HG03097 (cell line): Measurements from ENCODE around the gene ZNF365.
"Not testable (repeated sequence)": the region's sequence is repeated elsewhere in the genome, so short reads cannot be mapped to it uniquely, and the experiment has no call there.

Source experiments
- ATAC-seq: cut with Tn5 transposase; IDR thresholded peaks from one replicate; pipeline ENCODE4 v1.9.1; 2021; ENCODE audit not compliant: unreplicated experiment, low FRiP score

The ZNF365 gene

GRCh38 chr10:62377026-62377415 is 2.9 kb downstream of the ZNF365 start:
- ATAC-seq: no peak

- ATAC-seq: no peak
These were observed 3.8 kb downstream of the ZNF365 start for GRCh38 chr10:62377966-62378365.

- not testable (repeated sequence) for ATAC-seq
These were observed 4.7 kb downstream of the ZNF365 start for GRCh38 chr10:62378877-62379276.

- no peak for ATAC-seq
These were observed 5.2 kb downstream of the ZNF365 start for GRCh38 chr10:62379394-62379793.

- no peak for ATAC-seq
These were observed 5.8 kb downstream of the ZNF365 start for GRCh38 chr10:62380016-62380415.

GRCh38 chr10:62381385-62382102 is 7.4 kb downstream of the ZNF365 start:
- ATAC-seq: no peak

- ATAC-seq: no peak
These were observed 8.7 kb downstream of the ZNF365 start for GRCh38 chr10:62382831-62383230.

- no peak for ATAC-seq
These were observed 9.9 kb downstream of the ZNF365 start for GRCh38 chr10:62384057-62384446.

- ATAC-seq: no peak
These were observed 10.4 kb downstream of the ZNF365 start for GRCh38 chr10:62384447-62385081.

- ATAC-seq: no peak
These were observed 12.5 kb downstream of the ZNF365 start for GRCh38 chr10:62386356-62387320.

GRCh38 chr10:62388328-62388727 is 14.2 kb downstream of the ZNF365 start:
- no peak for ATAC-seq

- ATAC-seq: no peak
These were observed 16.5 kb downstream of the ZNF365 start for GRCh38 chr10:62390497-62391176.

- ATAC-seq: no peak
These were observed 19.1 kb downstream of the ZNF365 start for GRCh38 chr10:62393237-62393636.

- ATAC-seq: no peak
These were observed 20.4 kb downstream of the ZNF365 start for GRCh38 chr10:62394556-62395018.

- no peak for ATAC-seq
These were observed 21.7 kb downstream of the ZNF365 start for GRCh38 chr10:62395892-62396291.

GRCh38 chr10:62396864-62397263 is 22.7 kb downstream of the ZNF365 start:
- no peak for ATAC-seq

GRCh38 chr10:62399211-62399610 is 25.0 kb downstream of the ZNF365 start:
- no peak for ATAC-seq

- ATAC-seq: no peak
These were observed 28.3 kb downstream of the ZNF365 start for GRCh38 chr10:62402508-62402907.

- ATAC-seq: not testable (repeated sequence)
These were observed 36.4 kb downstream of the ZNF365 start for GRCh38 chr10:62410528-62410927.

- ATAC-seq: not testable (repeated sequence)
These were observed 36.8 kb downstream of the ZNF365 start for GRCh38 chr10:62410934-62411333.
